Measurements from ENCODE around the gene MFSD6. TPM values are rescaled to one million over a fixed set of nuclear protein-coding genes. Genes with fewer than 3 reads are reported as not detected.

Gene MFSD6
- total and polyA plus RNA-seq, 11 donors: 11.8 to 75.0 (median 18.9) TPM

DNA sequence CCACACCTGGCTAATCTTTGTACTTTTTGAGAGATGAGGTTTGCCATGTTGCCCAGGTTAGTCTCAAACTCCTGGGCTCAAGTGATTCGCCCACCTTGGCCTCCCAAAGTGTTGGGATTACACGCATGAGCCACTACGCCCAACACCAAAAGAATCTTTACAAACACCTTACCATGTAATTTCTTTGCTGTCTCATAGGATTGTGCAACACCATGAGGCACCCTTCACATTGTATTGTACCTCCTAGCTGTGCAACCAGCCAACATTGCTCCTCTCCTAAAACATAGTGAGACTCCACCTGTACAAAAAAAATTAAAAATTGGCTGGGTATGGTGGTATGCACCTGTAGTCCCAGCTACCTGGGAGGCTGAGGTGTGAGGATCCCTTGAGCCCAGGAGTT, 3.1 kb upstream of the MFSD6 start:
- Histone ChIP-seq H3K36me3 (no peaks in the 10 kb centered on the region), H3K27me3 (no peaks in the 10 kb centered on the region), H3K4me3 (no peak overlapping the region), H3K4me1 (peaks cover 0 to 24% (median 14%) of the 10 kb centered on the region in 12 donors), H3K27ac (no peak overlapping the region), H3K9me3 (no peaks in the 10 kb centered on the region)
- DNase-seq: no peak
- no peak for TF ChIP-seq POLR2A (IDR thresholded peaks at IDR 0.05)
- TF ChIP-seq, protein P1, sequence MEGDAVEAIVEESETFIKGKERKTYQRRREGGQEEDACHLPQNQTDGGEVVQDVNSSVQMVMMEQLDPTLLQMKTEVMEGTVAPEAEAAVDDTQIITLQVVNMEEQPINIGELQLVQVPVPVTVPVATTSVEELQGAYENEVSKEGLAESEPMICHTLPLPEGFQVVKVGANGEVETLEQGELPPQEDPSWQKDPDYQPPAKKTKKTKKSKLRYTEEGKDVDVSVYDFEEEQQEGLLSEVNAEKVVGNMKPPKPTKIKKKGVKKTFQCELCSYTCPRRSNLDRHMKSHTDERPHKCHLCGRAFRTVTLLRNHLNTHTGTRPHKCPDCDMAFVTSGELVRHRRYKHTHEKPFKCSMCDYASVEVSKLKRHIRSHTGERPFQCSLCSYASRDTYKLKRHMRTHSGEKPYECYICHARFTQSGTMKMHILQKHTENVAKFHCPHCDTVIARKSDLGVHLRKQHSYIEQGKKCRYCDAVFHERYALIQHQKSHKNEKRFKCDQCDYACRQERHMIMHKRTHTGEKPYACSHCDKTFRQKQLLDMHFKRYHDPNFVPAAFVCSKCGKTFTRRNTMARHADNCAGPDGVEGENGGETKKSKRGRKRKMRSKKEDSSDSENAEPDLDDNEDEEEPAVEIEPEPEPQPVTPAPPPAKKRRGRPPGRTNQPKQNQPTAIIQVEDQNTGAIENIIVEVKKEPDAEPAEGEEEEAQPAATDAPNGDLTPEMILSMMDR (IDR thresholded peaks at IDR 0.05): no peak
- no peak for ATAC-seq
- 93 to 98% (median 97%) methylated on average over 3 of the region's 3 CpGs for WGBS, 4 donors
- intact Hi-C loops (cut with DNase I): loop anchor here in 7 of 10 donors (5.0 to 10.0 kb wide), 8 partner anchors 52 to 182 kb away; no protein-coding TSS in a partner anchor

DNA sequence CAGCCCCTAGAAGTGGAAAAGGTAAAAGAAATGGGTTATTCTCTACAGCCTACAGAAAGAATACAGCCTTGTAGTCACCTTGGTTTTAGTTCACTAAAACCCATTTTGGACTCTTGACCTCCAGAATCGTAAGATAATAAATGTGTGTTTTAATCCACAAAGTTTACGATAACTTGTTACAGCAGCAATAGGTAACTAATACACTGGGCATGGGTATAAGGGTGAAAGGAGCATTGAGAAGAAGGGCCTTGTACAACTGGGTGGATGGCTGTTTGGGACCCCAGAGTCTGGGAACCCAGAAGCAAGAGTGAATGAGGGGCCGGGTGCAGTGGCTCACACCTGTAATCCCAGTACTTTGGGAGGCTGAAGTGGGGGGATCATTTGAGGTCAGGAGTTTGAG, 2.2 kb upstream of the MFSD6 start:
- 78 to 98% (median 84%) methylated on average over 3 of the region's 3 CpGs for WGBS, 4 donors
- Histone ChIP-seq H3K4me1 (peaks cover 0 to 30% (median 14%) of the 10 kb centered on the region in 12 donors), H3K27me3 (no peaks in the 10 kb centered on the region), H3K36me3 (no peaks in the 10 kb centered on the region), H3K27ac (no peak overlapping the region), H3K9me3 (no peaks in the 10 kb centered on the region), H3K4me3 (no peak overlapping the region)
- no peak for DNase-seq
- no peak for ATAC-seq
- TF ChIP-seq, protein P1 (IDR thresholded peaks at IDR 0.05): no peak
- TF ChIP-seq POLR2A (IDR thresholded peaks at IDR 0.05): no peak
- intact Hi-C loops (cut with DNase I): loop anchor here in 7 of 10 donors (5.0 to 10.0 kb wide), 8 partner anchors 51 to 181 kb away; no protein-coding TSS in a partner anchor

DNA sequence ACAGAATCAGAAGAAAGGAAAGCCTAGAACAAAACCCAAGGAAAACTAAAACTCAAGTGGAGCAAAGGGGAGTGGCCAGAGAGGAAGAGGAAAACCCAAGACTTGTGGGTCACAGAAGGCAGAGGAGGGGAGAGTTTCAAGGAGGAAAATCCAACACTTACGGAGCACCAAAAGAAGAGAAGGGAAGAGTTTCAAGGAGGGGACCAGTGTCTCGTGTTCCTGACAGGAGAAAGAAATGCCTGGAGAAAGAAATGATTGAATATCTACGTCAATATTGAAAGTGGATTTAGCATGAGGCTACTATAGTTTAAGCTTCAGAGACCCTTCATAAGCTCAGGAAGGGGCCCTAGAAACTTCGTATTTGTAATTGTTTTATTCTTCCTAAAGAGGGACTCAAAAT, 1.4 kb upstream of the MFSD6 start:
- intact Hi-C loops (cut with DNase I): loop anchor here in 7 of 10 donors (5.0 to 10.0 kb wide), 8 partner anchors 50 to 180 kb away; no protein-coding TSS in a partner anchor

DNA sequence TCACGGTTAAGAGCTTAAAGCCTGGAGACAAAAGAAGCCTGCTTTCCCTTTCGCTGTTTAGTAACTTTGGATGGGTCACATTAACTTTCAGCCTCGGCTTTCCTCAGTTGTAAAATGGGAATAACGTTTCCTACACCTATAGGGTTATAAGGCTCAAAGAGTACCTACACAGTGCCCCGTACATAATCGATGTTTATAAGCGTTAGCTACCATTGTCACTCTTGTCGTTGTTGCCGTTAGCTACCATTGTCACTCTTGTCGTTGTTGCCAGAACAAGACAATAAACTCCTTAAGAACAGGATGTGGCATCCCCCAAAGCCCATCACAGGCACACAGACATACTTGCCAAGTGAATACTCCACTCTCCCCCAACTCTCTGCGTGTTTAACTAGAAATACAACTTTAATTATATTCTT, 901 bp upstream of the MFSD6 start:
- ATAC-seq: peak in 1 of 4 donors; percentile 21
- Histone ChIP-seq H3K4me3 (peak overlapping the region in 10 of 12 donors; percentile 66 to 99 (median 84)), H3K36me3 (no peaks in the 10 kb centered on the region), H3K27me3 (no peaks in the 10 kb centered on the region), H3K9me3 (no peaks in the 10 kb centered on the region), H3K4me1 (peaks cover 0 to 33% (median 14%) of the 10 kb centered on the region in 12 donors), H3K27ac (peak overlapping the region; percentile 79 to 94 (median 85))
- intact Hi-C loops (cut with DNase I): loop anchor here in 7 of 10 donors (5.0 to 10.0 kb wide), 8 partner anchors 50 to 180 kb away; no protein-coding TSS in a partner anchor
- WGBS, 4 donors: 42 to 57% (median 50%) methylated on average over 11 of the region's 11 CpGs
- DNase-seq: no peak
- no peak for TF ChIP-seq POLR2A (IDR thresholded peaks at IDR 0.05)
- TF ChIP-seq, protein P1 (IDR thresholded peaks at IDR 0.05): no peak

More for the DNA sequence above, 1.4 kb upstream of the MFSD6 start:
- no peak for ATAC-seq
- TF ChIP-seq, protein P1 (IDR thresholded peaks at IDR 0.05): no peak
- TF ChIP-seq POLR2A (IDR thresholded peaks at IDR 0.05): no peak
- Histone ChIP-seq H3K27me3 (no peaks in the 10 kb centered on the region), H3K9me3 (no peaks in the 10 kb centered on the region), H3K4me1 (peaks cover 0 to 33% (median 14%) of the 10 kb centered on the region in 12 donors), H3K4me3 (peak overlapping the region in 1 of 12 donors; percentile 71), H3K27ac (peak overlapping the region in 8 of 12 donors; percentile 14 to 94 (median 86)), H3K36me3 (no peaks in the 10 kb centered on the region)
- no peak for DNase-seq
- 81 to 87% (median 84%) methylated on average over 4 of the region's 4 CpGs for WGBS, 4 donors
